Hematopoietic multipotent progenitor cell treated with erythropoietin and hydrocortisone succinate and interleukin-3 and kit ligand, for 4 days (in vitro differentiated cells): ENCODE results near the gene LSM12.

ENCODE experiments used
- DNase-seq: peaks from one replicate; pipeline ENCODE4 v3.0.0-alpha.2; 2015

LSM12 gene

GRCh38 chr17:44095647-44096496 lies 29.4 kb upstream of the LSM12 start:
- peak; percentile 93 for DNase-seq

DNA sequence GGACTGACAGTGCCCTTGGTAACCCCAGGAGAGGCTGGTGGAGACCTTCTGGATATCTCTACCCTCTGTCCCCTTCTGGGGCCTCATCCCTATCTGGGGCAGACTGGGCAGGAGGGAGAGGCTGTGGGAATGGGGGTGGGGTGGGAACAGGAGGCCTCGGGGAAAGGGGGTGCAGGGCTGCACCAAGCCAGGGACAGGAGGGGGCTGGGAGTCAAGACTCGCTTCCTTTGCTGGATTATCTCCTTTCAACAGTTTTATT lies 28.8 kb upstream of the LSM12 start:
- DNase-seq = no peak

DNA sequence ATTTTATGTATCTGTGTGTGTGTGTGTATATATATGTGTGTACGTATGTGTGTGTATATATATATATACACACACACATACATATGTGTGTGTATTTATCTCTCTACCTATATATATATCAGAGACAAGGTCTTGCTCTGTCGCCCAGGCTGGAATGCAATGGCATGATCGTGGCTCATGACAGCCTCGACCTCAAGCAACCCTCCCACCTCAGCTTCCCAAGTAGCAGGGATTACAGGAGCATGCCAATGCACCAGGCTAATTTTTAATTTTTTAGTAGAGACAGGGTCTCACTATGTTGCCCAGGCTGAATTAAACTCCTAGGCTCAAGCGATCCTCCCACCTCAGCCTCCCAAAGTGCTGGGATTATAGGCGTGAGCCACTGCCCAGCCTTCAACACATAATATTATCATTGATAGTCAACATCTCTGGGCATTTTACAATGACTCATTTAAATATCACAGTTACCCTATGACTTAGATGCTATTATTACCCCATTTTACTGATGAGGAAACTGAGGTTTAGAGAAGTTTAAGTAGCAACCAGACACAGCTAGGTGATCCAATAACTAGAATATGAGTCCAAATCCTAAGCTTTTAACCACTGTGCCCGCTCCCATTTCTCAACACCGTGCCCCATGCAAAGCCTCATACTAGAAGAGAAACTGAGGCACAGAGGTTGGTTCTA lies 28.4 kb upstream of the LSM12 start:
- DNase-seq = no peak

DNA sequence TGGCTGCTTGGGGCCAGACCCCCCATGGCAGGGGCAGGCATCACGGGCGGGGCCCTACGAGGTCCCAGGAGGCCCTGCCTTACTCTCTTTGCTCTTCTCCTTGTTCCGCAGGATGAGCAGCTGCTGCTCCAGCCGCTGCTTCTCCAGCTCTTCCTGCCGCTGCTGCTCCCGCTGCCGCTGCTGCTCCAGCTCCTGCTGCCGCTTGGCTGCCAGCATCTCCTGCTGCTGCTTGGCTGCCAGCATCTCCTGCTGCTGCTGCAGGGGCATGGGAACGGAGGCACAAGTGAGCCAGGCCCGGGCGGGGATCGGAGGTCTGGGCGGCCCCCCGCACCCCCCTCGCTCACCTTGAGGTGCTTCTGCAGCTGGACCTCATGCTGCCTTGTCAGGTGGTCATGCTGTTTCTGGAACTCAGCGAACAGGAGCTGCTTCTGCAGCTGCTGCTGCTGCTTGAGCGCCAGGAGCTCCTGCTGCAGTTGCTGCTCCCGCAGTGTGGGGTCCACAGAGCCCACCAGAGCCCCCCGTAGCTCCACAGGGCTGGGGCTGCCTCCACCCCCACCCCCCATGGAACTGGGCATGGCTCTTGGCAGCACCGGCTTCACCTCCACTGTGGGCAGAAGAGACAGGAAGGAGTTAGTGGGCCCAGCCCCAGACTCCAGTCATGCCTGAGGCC lies 26.9 kb upstream of the LSM12 start:
- no peak for DNase-seq

DNA sequence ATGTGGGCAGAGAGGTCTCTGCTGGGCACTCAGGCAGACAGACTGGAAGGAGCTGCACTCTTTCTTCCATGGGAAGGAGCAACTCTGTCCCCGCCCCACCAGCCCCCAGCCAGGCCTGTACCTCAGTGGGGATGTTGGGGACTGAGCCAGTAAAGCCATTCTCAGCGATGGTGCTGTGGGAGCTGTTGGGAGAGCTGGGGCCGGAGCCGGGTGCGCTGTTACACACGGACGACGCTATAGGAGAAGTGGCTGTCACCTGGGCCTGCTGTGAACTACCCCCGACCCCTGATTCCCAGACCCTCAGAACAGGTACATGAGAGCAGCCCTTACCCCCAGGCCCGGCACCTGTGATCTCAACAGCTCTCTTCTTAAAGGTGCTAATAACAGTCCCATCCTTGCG lies 25.6 kb upstream of the LSM12 start:
- DNase-seq = no peak

- no peak for DNase-seq
These were observed 24.9 kb upstream of the LSM12 start for GRCh38 chr17:44091200-44091997.

DNA sequence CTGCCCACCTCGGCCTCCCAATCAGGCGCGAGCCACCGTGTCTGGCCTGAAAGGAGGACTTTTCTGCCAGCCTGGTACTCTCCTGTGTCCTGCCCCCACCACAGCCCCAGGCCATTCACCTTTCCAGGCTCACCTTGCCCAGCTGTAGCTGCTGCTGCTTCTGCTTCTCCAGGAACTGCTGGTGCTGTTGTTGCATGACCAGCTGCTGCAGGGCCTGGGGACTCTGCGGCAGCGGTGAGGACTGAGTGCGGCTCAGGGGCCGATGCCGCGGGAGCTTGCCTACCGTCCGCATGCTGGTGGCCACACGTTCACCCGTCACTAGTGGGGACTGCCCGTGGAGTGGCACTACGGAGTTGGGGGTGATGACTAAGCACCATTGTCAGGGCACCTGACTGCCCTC lies 21.8 kb upstream of the LSM12 start:
- no peak for DNase-seq

DNA sequence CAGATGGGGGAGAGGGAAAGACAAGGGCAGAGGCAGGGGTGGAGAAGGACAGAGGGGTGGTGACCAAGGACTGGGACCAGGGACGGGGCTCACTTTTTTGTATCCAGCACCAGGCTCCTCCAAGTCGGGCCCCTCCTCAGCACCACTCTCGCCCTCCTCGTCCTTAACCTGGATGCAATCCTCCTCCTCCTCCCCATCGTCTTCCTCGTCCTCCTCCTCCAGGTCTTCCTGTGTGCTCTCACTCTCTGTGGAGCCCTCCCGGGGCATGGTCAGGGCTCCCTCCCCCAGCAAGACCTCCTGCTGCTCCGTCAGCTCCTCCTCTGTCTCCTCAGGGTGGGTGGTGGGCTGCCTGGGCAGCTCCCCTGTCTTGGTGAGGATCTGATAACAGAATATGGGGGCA lies 20.8 kb upstream of the LSM12 start:
- DNase-seq = no peak

DNA sequence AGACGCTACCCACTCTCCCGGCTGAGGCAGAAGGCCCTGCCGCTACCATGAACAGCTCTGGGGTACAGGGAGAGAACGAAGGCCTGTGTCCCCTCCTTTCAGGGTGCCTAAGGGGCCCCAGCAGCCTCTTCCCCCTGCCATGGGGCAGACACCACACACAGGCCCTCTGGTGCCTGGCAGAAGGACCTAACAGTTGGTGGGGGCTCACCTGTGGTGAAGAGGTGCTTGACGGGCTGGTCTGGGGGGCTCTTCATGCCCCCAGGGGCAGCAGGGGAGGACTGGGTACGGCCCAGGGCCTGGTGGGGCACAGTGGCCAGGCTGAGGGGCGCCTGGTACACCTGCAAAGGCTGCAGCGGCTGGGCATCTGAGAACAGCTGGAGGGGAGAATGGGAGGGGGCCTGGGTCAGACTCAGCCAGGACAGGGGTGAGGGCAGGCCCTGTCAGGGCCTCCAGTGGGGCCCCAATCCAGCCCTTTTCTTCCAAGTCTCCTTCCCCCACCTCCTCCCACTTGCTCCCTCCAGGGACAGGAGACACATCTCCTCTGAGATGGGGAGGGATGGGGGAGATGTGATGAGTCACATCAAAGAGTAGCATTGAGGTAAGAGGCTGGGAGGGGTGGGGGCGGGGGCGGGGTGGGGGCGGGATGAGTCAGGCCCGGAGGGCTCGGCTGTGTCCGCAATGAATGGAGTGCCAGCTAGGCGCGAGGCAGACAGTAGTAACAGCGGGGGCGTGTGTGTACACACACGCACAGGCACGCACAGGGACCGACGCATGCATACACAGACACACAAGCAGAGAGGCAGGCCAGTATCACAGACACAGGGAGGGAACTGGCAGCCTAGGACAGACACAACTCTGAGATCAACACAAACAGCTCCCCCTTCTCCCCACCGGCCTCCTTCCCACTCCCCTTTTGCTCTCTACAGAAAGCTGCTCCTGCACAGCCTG lies 20.2 kb upstream of the LSM12 start:
- DNase-seq = peak; percentile 59

GRCh38 chr17:44085908-44086307 lies 19.4 kb upstream of the LSM12 start:
- DNase-seq = no peak

- no peak for DNase-seq
These were observed 18.4 kb upstream of the LSM12 start for GRCh38 chr17:44084921-44085320.

GRCh38 chr17:44084131-44084538 lies 17.7 kb upstream of the LSM12 start:
- DNase-seq = peak; percentile 70

- peak; percentile 68 for DNase-seq
These were observed 16.9 kb upstream of the LSM12 start for GRCh38 chr17:44083250-44083849.

GRCh38 chr17:44082256-44082927 lies 15.9 kb upstream of the LSM12 start:
- no peak for DNase-seq

DNA sequence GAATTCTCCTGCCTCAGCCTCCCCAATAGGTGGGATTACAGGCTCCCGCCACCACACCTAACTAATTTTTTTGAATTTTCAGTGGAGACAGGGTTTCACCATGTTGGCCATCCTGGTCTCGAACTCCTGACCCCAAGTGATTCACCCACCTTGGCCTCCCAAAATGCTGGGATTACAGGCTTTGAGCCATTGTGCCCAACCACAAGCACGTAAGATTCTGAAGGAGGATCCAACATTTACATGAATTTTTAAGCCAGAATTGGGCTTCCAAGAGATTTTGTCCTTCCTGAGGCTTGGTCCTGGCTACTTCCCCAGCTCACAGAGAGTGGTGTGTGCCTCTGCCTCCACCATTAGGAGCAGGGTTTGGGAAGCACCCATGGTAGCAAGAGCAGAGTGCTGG lies 15.2 kb upstream of the LSM12 start:
- DNase-seq = no peak

- DNase-seq = no peak
These were observed 13.7 kb upstream of the LSM12 start for GRCh38 chr17:44079877-44080821.

DNA sequence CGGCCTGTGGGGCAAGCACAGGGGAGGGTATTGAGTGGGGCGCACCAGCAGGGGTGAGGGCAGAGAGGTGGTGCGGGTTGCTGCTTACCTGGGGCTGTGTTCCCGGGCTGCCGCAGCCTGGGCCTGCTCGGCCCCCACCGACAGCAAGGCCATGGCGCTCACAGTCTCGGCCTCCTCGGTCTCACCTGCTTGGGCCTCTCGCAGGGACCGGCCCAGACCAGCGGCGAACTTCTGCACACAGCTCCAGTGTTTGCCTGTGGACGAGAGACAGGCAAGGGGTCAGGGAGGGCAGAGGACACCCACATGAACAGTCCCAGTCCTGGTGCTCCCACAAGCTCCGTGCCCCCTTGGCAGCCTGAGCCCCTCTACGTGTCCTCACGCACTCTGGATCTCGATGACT lies 11.9 kb upstream of the LSM12 start:
- no peak for DNase-seq

GRCh38 chr17:44077595-44077909 lies 11.1 kb upstream of the LSM12 start:
- peak; percentile 56 for DNase-seq

DNA sequence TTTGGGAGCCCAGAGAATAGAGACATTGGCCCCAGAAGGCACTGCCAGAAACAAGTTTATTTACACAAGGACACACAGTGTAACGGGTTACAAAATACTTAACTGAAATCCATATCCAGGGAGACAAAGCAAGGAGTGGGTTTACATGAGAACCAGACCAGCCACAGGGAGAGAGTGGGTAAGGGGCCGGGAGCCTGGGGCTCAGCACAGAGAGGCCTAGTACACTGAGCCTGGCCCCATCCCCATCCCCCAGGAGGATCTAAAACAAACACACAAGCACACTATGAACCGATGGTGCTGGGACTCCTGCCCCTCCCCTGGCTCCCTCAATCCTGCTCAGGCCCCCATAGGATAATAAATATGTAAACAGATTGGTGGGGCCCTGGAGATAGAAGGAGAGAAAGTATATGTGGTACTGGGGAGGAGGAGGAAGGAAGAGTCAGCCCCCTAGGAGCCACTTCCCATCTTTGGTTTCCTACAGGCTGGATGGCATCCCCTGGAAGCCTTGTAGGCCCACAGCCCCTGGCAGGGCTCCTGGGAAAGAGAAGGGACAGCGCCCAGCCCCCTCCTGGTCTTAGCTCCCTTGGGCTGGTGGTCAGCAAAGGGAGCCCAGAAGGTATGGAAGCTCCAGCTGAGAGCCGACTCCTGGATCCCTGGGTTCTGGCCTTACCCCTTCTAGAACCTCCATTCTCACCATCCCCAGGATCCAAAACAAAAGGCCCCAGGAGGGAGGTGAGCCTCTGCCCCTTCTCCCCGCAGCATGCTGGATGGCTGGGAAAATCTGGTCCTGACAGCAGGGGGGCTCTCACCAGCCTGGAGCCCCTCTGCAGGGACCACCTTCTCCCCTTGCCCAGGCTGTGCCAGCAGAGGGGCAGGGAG lies 10.5 kb upstream of the LSM12 start:
- DNase-seq = no peak
